Omental fat pad (tissue), 4 donors: Measurements from ENCODE around the gene TRHDE. TPM values are rescaled to one million over a fixed set of nuclear protein-coding genes. Genes with fewer than 3 reads are reported as not detected.

Experiments used
- ATAC-seq: fragments of 150-250 bp; one replicate; pipeline ENCODE4 v1.9.1; 2016; ENCODE audit warnings: mild to moderate bottlenecking, moderate library complexity; ENCODE audit not compliant: low FRiP score
- DNase-seq: peaks from one replicate; pipeline ENCODE4 v3.0.0-alpha.2; 2019; ENCODE audit warnings: low spot score
- total RNA-seq, 4 donors: library from RNA; depleted of rRNA; stranded (reverse); fragments of >200 nt; gene quantifications; one replicate each; pipeline ENCODE4 v1.1.0, GENCODE V29; 2016
- TF ChIP-seq, protein P1 (sequence below), 3 donors: fragments of 450-650 bp; IDR thresholded peaks; one replicate each; pipeline ENCODE4 v1.5.1; 2016 to 2017; ENCODE audit warnings: antibody characterized with exemption in 3 of 3, mild to moderate bottlenecking in 3 of 3, moderate library complexity in 2 of 3

The TRHDE gene
- total RNA-seq, 4 donors from 2014 or later, result 12.8 to 34.8 (median 14.8) TPM

DNA sequence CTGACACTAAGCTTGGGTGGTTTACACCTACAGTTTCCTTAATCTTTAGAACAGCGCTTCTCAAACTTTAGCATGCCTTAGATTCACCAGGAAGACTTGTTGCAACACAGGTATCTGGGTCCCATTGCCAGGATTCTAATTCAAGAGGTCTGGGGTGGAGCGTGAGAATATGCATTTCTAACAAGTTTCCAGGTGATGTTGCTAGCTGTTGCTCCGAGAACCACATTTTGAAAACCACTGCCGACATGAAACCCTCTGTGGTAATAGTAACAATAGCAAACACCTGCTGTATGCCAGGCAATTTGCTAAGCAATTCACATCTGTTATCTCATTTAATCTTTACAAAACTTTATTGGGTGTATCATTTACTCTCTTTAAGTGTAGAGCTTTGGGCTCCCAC lies 58.6 kb downstream of the TRHDE start:
- TF ChIP-seq, protein P1, sequence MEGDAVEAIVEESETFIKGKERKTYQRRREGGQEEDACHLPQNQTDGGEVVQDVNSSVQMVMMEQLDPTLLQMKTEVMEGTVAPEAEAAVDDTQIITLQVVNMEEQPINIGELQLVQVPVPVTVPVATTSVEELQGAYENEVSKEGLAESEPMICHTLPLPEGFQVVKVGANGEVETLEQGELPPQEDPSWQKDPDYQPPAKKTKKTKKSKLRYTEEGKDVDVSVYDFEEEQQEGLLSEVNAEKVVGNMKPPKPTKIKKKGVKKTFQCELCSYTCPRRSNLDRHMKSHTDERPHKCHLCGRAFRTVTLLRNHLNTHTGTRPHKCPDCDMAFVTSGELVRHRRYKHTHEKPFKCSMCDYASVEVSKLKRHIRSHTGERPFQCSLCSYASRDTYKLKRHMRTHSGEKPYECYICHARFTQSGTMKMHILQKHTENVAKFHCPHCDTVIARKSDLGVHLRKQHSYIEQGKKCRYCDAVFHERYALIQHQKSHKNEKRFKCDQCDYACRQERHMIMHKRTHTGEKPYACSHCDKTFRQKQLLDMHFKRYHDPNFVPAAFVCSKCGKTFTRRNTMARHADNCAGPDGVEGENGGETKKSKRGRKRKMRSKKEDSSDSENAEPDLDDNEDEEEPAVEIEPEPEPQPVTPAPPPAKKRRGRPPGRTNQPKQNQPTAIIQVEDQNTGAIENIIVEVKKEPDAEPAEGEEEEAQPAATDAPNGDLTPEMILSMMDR (IDR thresholded peaks at IDR 0.05), result no peak
- DNase-seq (no peak), ATAC-seq (no peak)

DNA sequence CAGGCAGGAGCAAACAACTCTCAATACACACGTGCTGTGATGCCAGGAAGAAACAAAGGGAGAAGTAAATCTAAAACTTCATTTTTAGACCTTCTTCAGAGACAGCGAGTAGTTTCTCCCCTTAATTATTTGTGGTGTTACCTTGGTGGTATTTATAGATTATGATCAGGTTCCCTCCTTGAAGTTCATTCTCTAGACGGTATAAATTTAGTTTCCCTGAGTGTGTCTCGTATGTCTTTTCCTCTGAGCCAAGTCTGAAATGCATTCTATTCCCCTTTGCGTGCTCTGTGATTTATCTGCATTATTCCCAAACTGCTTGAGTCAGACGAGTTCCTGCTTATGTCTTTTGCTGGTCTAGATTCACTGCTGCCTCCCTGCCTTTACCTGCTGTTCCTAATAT lies 65.2 kb downstream of the TRHDE start:
- TF ChIP-seq, protein P1 (IDR thresholded peaks at IDR 0.05), result no peak
- DNase-seq (no peak), ATAC-seq (no peak)

DNA sequence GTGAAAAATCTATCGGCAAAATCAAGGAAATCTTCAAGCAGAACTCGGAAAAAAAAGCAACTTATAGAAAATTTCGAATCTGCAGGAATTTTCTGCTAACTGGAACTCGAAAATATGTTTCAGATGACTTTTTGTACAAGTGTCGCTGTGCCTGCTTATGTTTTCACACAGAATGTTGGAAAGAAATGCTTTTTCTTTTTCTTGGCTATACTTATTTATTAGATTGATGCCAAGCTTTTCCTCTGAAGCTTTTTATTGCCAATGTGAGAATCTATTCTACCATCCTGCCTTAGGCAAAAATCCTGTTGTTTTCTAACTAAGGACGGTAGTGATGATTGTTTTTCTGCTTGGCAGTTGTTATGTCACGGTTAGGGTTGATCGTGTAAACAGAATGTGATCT lies 65.8 kb downstream of the TRHDE start:
- TF ChIP-seq, protein P1 (IDR thresholded peaks at IDR 0.05), result no peak
- no peak for DNase-seq
- ATAC-seq, result no peak

DNA sequence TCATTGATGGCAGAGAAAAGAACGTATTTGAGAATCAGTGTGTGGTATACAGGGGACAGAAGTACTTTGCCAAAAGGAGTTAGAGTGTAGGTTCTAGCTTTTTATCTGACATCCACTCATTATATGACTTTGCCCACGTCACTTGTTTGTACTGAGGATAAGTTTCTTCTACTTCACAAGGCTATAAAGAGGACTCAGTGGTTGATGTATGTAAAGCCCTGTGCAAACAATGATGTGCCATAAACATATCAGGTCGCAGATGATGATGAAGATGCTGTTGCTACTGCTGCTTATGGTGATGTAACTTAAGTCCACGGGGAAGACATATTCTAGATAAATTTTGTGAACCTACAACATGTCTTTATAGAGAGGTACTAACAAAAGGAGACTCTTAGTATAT lies 66.3 kb downstream of the TRHDE start:
- DNase-seq (no peak), ATAC-seq (no peak)
- TF ChIP-seq, protein P1 (IDR thresholded peaks at IDR 0.05), result no peak

DNA sequence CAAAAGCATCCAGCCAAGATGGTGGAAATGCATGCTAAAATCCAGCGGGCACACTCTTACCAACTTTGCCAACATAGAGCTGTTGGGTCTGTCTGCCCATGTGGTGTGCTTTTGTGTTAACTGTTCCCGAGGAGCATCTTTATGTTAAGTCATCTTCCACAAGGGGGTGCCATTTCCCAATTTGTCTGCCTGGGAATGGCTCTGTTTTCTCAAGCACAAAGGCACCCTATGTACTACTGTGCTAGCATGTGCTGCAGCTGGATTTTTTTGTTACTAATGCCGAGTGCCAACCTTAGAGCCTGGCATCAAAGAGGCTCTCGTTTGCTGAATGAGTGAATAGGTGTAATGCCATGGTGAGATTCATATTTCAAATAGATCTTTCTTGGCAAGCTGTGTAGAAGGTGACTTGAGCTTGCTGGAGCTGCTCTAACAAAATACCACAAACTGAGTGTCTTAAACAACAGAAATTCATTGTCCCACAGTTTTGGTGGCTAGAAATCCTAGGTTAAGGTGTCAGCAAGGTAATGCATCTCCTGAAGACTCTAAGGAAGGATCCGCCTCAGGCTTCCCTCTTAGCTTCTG lies 74.3 kb downstream of the TRHDE start:
- TF ChIP-seq, protein P1 (IDR thresholded peaks at IDR 0.05), result no peak
- no peak for DNase-seq
- no peak for ATAC-seq

DNA sequence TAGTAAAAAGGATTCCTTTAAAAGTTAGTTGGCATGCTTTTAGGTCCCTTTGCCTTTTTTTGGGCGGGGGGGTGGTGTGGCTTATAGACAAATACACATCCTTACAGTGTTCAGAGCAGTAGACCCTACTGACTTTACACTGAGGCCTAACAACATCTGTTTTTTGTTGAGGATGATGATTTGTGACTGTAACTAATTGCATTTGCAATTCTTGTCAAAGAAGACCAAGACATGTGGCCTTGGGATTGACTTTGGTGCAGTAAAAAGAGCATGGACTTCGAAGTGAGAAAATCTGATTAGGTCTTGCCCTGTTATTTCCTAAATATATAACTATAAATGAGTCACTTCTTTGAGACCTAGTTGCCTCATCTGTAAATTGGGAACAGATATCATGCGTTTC lies 77.3 kb downstream of the TRHDE start:
- ATAC-seq, result no peak
- DNase-seq, result no peak
- TF ChIP-seq, protein P1 (IDR thresholded peaks at IDR 0.05), result no peak

DNA sequence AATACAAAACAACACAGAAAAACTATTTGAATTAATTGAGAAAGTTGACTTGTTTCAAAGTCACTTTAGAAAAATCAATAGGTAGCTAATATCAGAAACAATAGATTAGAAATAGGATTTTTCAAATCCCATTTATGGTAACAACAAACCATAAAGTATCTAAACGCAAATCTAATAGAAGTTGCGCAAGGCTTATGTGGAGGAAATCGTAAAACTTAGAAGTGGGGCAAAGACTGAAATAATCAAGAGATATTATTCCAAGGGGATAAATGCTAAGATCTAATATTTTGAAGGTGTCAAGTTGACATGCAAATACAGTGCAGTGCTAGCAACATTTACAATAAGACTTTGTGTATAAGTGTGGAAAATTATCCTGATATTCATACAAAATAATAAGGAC lies 87.2 kb downstream of the TRHDE start:
- TF ChIP-seq, protein P1 (IDR thresholded peaks at IDR 0.05), result no peak
- ATAC-seq, result no peak
- no peak for DNase-seq
